Measurements from ENCODE around the gene STX12. TPM values are rescaled to one million over a fixed set of nuclear protein-coding genes. Genes with fewer than 3 reads are reported as not detected.

The STX12 gene
- total and polyA plus RNA-seq, 2 of the 4 experiments (the other 2 are of a cell fraction), result 28.6 to 54.8 TPM

GRCh38 chr1:27725374-27726172 is 47.4 kb upstream of the STX12 start, which contains the start of gene FAM76A (continued):
- no peak for TF ChIP-seq RCOR1 (IDR thresholded peaks at IDR 0.05; ENCODE audit: insufficient replicate concordance, low read length)
- no peak for TF ChIP-seq MAFK (IDR thresholded peaks at IDR 0.05; ENCODE audit: low read depth, low read length)

Measured in IMR-90 (cell line).